Right lobe of liver (tissue), 6 donors: ENCODE results near the gene PPP1R14C. TPM values are rescaled to one million over a fixed set of nuclear protein-coding genes. Genes with fewer than 3 reads are reported as not detected.

Experiments
- ATAC-seq, 4 donors: fragments of 200-7000 bp; cut with Tn5 transposase; one replicate each; pipeline ENCODE4 v1.9.1; 2020; ENCODE audit warnings: mild to moderate bottlenecking in 4 of 4, moderate library complexity in 4 of 4
- DNase-seq, 3 donors: peaks; one replicate each; pipeline ENCODE4 v3.0.0-alpha.2; 2020
- H3K27ac ChIP-seq, 3 donors: fragments of 200-600 bp; one replicate each; pipeline ENCODE4 v1.8.0; 2022
- H3K27me3 ChIP-seq, 2 donors: fragments of 200-600 bp; one replicate each; pipeline ENCODE4 v1.8.0; 2022
- H3K36me3 ChIP-seq, 4 donors: fragments of 200-600 bp; sonication (generic) in 1 of 4; one replicate each; pipeline versions ENCODE4 v1.5.1 to v1.8.0; 2017 to 2022; ENCODE audit warnings: control low read depth in 1 of 4
- H3K4me1 ChIP-seq, 4 donors: fragments of 200-600 bp; sonication (generic) in 1 of 4; one replicate each; pipeline versions ENCODE4 v1.5.1 to v1.8.0; 2017 to 2022; ENCODE audit warnings: control low read depth in 1 of 4
- H3K4me3 ChIP-seq, 3 donors: fragments of 200-600 bp; one replicate each; pipeline ENCODE4 v1.8.0; 2022
- H3K9me3 ChIP-seq, 4 donors: fragments of 200-600 bp; sonication (generic) in 1 of 4; one replicate each; pipeline versions ENCODE4 v1.5.1 to v1.8.0; 2017 to 2022; ENCODE audit warnings: control low read depth in 1 of 4
- CTCF ChIP-seq, 4 donors: fragments of 200-600 bp in 3 of 4; fragments of 450-650 bp in 1 of 4; IDR thresholded peaks; one replicate each; pipeline versions ENCODE4 v1.5.1 to v1.8.0; 2016 to 2022; ENCODE audit warnings: antibody characterized with exemption in 4 of 4, mild to moderate bottlenecking in 2 of 4
- POLR2A ChIP-seq: fragments of 450-650 bp; IDR thresholded peaks from one replicate; pipeline ENCODE4 v1.6.1; 2017; ENCODE audit warnings: antibody characterized with exemption, mild to moderate bottlenecking
- WGBS: methylation state at CpG from one replicate; pipeline ENCODE4 v1.1.6; 2018; ENCODE audit warnings: low coverage, low lambda C conversion rate; ENCODE audit not compliant: insufficient coverage; ENCODE audit errors: missing lambda C conversion rate; 5-methylcytosine and 5-hydroxymethylcytosine counted together
- intact Hi-C, 2 donors: fragments of 100-400 bp; cut with DNase I; formaldehyde crosslinking; loops; one replicate each; pipeline versions ENCODE4 v1.11.2 to v1.14.1; 2022
- total RNA-seq, 6 experiments: library from RNA; depleted of rRNA in 2 of 6; stranded (reverse); fragments of >200 nt in 2 of 6; fragmentation: NEBNext Ultra II Directional in 3 of 6; extraction: Animal tissue kit (Norgen Biotek cat#: 25700) in 3 of 6; gene quantifications; one replicate each; pipeline versions ENCODE4 v1.1.0 to v1.2.4, GENCODE V29; 2016 to 2023
- donor health status: DM: no; HTN: yes; CAD: no.
- donor health status: DM: no; HTN: no; CAD: no.
- donor health status: DM: no; HTN: no; CAD: no.
- donor health status: DM: no; HTN: yes; CAD: no.
- donor health status: DM: no; HTN: yes; CAD: no.

PPP1R14C gene
- total RNA-seq, 6 experiments from 2014 or later = not detected

GRCh38 chr6:150124235-150124634 is 18.6 kb upstream of the PPP1R14C start:
- WGBS = 50% methylated on average over 2 of the region's 3 CpGs
- intact Hi-C loops = no loop called here

GRCh38 chr6:150126641-150127291 is 16.1 kb upstream of the PPP1R14C start:
- ATAC-seq (no peak), DNase-seq (no peak)
- Histone ChIP-seq H3K36me3 (no peaks in the 10 kb centered on the region), H3K9me3 (no peaks in the 10 kb centered on the region), H3K4me3 (no peak overlapping the region), H3K27me3 (no peaks in the 10 kb centered on the region), H3K4me1 (no peaks in the 10 kb centered on the region), H3K27ac (no peak overlapping the region)
- 68% methylated on average over 11 of the region's 13 CpGs for WGBS
- intact Hi-C loops = no loop called here
- TF ChIP-seq POLR2A (no peak), CTCF (IDR thresholded peaks at IDR 0.05) (no peak)

More at GRCh38 chr6:150124235-150124634, 18.6 kb upstream of the PPP1R14C start:
- ATAC-seq (no peak), DNase-seq (no peak)
- Histone ChIP-seq H3K4me3 (no peak overlapping the region), H3K36me3 (no peaks in the 10 kb centered on the region), H3K27me3 (no peaks in the 10 kb centered on the region), H3K4me1 (no peaks in the 10 kb centered on the region), H3K9me3 (no peaks in the 10 kb centered on the region), H3K27ac (no peak overlapping the region)
- TF ChIP-seq POLR2A (no peak), CTCF (IDR thresholded peaks at IDR 0.05) (no peak)

- TF ChIP-seq CTCF (IDR thresholded peaks at IDR 0.05) (no peak), POLR2A (no peak)
- DNase-seq (no peak), ATAC-seq (no peak)
- Histone ChIP-seq H3K4me1 (no peaks in the 10 kb centered on the region), H3K9me3 (no peaks in the 10 kb centered on the region), H3K4me3 (no peak overlapping the region), H3K36me3 (no peaks in the 10 kb centered on the region), H3K27ac (no peak overlapping the region), H3K27me3 (no peaks in the 10 kb centered on the region)
- intact Hi-C loops = no loop called here
- WGBS = 56% methylated on average over 6 of the region's 8 CpGs
These were observed 14.4 kb upstream of the PPP1R14C start for GRCh38 chr6:150128425-150128824.

GRCh38 chr6:150129616-150130505 is 13.0 kb upstream of the PPP1R14C start:
- Histone ChIP-seq H3K36me3 (no peaks in the 10 kb centered on the region), H3K4me3 (no peak overlapping the region), H3K4me1 (no peaks in the 10 kb centered on the region), H3K27ac (no peak overlapping the region), H3K9me3 (no peaks in the 10 kb centered on the region), H3K27me3 (no peaks in the 10 kb centered on the region)
- no peak for TF ChIP-seq CTCF (IDR thresholded peaks at IDR 0.05)
- intact Hi-C loops = no loop called here
- DNase-seq = no peak
- ATAC-seq = no peak
- 58% methylated on average over 8 of the region's 9 CpGs for WGBS
